ENCODE measurements around the gene STPG2.
A peak's percentile ranks its signal among the peaks of the same experiment; 100 is the strongest.

The STPG2 gene

GRCh38 chr4:98143001-98143899 is at the start of gene STPG2:
Gene STPG2 (minus strand): TSS chr4:98143476.
- DNase-seq: peak; percentile 92

DNA sequence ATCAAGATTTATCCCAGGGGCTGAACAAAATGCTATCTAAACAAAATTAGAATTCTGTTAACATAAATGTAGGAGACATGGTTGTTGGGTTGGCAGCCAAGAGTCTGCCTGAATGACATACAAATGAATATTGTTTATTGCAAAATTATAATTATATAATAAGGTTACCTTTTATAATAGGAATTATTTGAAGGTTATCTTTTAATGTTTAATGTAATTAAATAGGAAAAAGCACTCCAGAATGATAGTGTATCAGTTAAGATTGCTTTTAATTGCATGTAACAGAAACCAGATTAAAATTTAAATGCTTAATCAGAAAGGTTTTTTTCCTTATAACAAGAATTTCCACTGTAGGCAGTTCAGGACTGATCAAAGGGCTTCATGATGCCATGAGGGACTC is 42.0 kb upstream of the STPG2 start:
- DNase-seq: no peak

GRCh38 chr4:98181809-98182208 is 38.5 kb upstream of the STPG2 start:
- DNase-seq: no peak

- DNase-seq: no peak
Observed at GRCh38 chr4:98179951-98180350, 36.7 kb upstream of the STPG2 start.

DNA sequence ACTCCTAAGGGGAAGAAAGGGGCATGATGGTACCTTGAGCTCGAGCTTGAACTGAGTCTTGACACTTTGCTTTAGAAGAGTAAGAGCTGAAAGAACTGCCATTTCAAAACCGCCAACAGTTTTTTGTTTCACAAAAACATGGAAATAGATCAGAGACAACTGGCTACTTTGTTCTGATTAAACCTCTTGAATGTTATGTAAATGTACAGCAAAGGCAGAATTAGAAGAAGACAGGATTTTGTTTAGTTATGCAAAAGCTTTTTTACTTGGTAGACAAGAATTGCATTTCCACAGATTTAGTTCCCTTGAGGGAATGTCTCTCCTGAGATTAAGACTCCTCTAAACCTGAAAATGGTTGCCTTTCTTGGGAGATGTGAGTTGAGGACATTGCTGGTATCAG is 33.3 kb upstream of the STPG2 start:
- DNase-seq: no peak

DNA sequence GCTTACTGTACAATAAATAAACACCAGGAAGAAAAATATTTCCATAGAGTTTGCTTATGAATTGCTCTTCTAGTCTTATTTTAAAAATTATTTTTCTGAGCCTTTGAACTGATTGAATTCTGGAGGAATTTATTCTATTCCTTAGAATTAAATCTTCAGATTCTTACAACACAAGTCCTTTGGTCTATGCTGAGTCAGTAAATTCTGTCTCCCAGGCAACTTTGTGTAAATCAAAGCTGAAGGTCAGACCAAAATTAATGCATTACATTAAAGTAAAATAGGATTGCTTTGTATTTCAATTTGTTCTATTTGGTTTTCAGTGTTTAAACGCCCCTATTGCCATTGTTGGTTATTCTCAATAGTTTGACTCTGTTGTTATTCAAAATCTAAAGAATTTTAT is 26.8 kb upstream of the STPG2 start:
- no peak for DNase-seq

GRCh38 chr4:98166731-98167041 is 23.4 kb upstream of the STPG2 start:
- DNase-seq: no peak

GRCh38 chr4:98166025-98166730 is 22.9 kb upstream of the STPG2 start:
- no peak for DNase-seq

DNA sequence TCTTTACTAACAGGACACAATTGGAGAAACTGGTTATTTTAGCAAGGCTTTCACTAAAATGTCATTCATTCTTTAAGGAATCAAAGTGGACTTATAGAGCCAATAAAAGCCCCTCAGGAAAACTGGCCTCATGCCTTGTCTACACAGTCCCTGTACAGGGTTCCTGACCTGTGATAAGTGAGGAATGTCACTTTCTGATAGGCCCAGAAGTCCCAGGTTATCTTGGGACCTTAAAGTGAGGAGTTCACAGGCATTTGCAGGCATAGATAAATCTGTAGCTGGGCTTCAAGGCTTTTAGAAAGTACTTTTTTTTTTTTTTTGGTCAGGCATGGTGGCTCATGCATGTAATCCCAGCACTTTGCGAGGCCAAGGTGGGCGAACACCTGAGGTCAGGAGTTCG is 19.4 kb upstream of the STPG2 start:
- no peak for DNase-seq

GRCh38 chr4:98151145-98151924 is 8.1 kb upstream of the STPG2 start:
- DNase-seq: peak in 1 of 2 donors; percentile 12

DNA sequence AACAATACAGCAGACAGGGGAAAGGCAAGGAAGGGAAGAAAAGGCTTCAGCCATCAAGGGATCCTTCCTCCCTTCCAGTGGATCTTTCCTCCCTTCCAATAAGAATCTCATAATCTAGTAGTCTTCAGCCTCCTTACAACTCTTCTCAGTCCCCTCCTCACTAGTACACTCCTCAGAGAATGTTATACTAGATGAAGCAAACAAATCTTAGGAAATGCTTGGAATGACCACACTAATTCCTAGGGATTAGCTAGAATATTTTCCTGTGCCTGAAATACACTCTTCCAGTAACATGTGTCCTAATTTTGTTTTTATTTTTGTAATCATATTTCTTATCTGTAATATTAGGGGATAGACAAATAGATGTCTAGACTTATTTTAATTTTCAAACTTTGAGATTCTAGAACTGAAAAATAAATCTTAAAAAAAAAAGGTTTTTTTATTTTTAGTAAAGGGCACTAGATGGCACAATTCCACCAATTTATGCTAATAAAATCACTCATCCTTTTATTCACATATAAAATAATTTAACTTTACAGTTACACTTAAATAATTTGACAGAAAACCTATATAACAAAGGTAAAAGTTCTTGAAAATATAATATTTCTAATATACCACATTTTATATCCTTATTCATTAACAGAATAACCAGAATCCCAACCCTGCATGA is 7.0 kb upstream of the STPG2 start:
- peak in 1 of 2 donors; percentile 11 for DNase-seq

DNA sequence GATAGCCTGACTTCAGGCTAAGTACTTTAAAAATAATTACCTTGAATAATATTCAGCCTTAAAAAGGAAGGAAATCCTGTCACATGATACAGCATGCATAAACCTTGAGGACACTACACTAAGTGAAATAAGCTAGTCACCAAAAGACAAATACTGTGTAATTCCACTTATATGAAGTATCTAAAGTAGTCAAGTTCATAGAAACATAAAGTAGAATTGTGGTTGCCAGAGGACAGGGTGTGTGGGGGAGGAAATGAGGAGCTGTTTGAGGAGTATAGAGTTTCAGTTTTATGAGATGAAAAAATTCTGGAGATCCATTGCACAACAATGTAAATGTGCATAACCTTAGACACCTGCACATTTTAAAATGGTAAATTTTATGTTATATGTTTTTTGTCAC is 5.6 kb upstream of the STPG2 start:
- DNase-seq: no peak

DNA sequence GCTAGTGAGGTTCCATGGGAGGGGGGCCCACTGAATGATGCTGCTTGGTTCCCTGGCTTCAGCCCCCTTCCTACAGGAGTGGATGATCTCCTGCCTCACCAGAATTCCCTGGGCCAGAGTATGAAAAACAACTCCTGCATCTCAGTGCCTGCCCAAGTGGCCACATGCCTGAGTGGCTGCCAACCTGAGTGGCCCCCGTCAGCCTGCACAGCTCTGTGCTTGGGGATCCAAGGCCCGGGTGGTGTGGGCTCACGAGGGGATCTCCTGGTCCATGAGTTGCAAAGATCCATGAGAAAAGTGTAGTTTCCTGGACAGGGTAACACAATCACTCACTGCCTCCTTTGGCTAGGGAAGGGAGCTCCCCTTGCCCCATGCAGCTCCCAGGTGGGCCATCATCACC is 17.1 kb downstream of the STPG2 start:
- DNase-seq: no peak

GRCh38 chr4:98125585-98125984 is 17.7 kb downstream of the STPG2 start:
- DNase-seq: no peak

DNA sequence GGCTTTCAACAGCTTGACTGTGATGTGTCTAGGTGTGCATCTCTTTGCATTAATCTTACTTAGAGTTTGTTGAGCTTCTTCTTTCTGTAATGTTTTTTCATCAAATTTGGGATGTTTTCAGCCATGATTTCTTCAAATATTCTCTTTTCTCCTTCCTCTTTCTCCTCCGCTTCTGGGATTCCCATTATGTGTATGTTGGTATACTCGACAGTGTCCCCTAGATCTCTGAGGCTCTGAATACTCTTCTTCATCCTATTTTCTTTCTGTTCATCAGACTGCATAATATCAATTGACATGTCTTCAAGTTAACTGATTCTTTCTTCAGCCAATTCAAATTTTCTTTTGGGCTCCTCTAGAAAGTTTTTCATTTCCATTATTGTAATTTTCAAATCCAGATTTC is 25.9 kb downstream of the STPG2 start:
- no peak for DNase-seq

- DNase-seq: no peak
Observed at GRCh38 chr4:98113012-98113411, 30.3 kb downstream of the STPG2 start.

DNA sequence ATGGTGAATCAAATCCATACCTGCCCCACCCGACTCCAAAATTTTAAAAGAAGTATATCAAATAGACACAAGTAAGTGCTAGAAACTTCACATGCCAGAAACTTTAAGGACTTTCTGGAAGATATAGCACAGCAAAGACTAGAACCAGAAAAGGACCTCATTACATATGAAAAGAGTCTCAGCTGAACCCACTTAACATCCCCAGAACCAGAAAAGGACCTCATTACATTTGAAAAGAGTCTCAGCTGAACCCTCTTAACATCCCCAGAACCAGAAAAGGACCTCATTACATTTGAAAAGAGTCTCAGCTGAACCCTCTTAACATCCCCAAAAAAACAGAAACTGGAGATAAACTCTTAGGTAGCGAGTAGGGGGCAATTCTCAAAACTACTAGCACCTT is 32.3 kb downstream of the STPG2 start:
- DNase-seq: no peak

- no peak for DNase-seq
Observed at GRCh38 chr4:98110214-98110613, 33.1 kb downstream of the STPG2 start.

DNA sequence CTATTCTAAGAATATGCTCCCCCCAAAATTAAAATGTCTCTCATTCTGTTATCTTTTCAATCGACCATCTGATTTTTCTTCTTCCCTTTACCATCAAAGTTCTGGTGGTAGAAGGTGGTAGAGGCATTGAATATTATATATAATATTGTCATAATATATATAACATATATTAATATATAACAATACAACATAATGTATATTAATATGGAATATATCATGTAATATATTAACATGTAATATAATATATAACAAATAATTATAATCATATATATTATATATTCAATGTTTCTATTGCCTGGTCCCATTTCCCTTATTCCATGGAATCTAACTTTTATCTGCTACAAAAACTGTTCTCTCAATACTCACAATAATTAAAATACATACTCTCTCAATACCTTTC is 40.6 kb downstream of the STPG2 start:
- DNase-seq: no peak

- no peak for DNase-seq
Observed at GRCh38 chr4:98101988-98102387, 41.3 kb downstream of the STPG2 start.

GRCh38 chr4:98098764-98099163 is 44.5 kb downstream of the STPG2 start:
- DNase-seq: no peak

- no peak for DNase-seq
Observed at GRCh38 chr4:98094118-98094517, 49.2 kb downstream of the STPG2 start.

GRCh38 chr4:98093662-98094061 is 49.6 kb downstream of the STPG2 start:
- DNase-seq: no peak

All from inflammatory macrophage treated with lipopolysaccharide for 1 hour (primary cell).